GM19395 (cell line): ENCODE measurements around the gene PRDM16.

ENCODE experiments used
- ATAC-seq: cut with Tn5 transposase; IDR thresholded peaks from one replicate; pipeline ENCODE4 v1.9.1; 2021; ENCODE audit warnings: mild to moderate bottlenecking, moderate library complexity; ENCODE audit not compliant: unreplicated experiment

The PRDM16 gene

GRCh38 chr1:3401585-3402257, 332.7 kb downstream of the PRDM16 start:
- no peak for ATAC-seq

GRCh38 chr1:3402258-3403010, 333.4 kb downstream of the PRDM16 start:
- no peak for ATAC-seq

GRCh38 chr1:3403011-3403345, 334.0 kb downstream of the PRDM16 start:
- ATAC-seq, result no peak

GRCh38 chr1:3403388-3404231, 334.6 kb downstream of the PRDM16 start:
- no peak for ATAC-seq

- no peak for ATAC-seq
These were observed 335.3 kb downstream of the PRDM16 start for GRCh38 chr1:3404301-3404700.

- no peak for ATAC-seq
These were observed 335.8 kb downstream of the PRDM16 start for GRCh38 chr1:3404801-3405200.

- ATAC-seq, result no peak
These were observed 336.5 kb downstream of the PRDM16 start for GRCh38 chr1:3405491-3405890.

- no peak for ATAC-seq
These were observed 337.2 kb downstream of the PRDM16 start for GRCh38 chr1:3405974-3406867.

- no peak for ATAC-seq
These were observed 338.0 kb downstream of the PRDM16 start for GRCh38 chr1:3407021-3407420.

GRCh38 chr1:3408751-3409266, 339.8 kb downstream of the PRDM16 start:
- ATAC-seq, result no peak

- ATAC-seq, result no peak
These were observed 340.6 kb downstream of the PRDM16 start for GRCh38 chr1:3409366-3410141.

- ATAC-seq, result no peak
These were observed 341.3 kb downstream of the PRDM16 start for GRCh38 chr1:3410142-3410925.

GRCh38 chr1:3411806-3412205, 342.8 kb downstream of the PRDM16 start:
- ATAC-seq, result no peak

GRCh38 chr1:3412376-3412775, 343.4 kb downstream of the PRDM16 start:
- no peak for ATAC-seq

GRCh38 chr1:3413975-3414710, 345.1 kb downstream of the PRDM16 start:
- no peak for ATAC-seq

GRCh38 chr1:3415260-3416090, 346.5 kb downstream of the PRDM16 start:
- ATAC-seq, result no peak

- no peak for ATAC-seq
These were observed 348.2 kb downstream of the PRDM16 start for GRCh38 chr1:3417082-3417739.
